GM13977 (cell line): Measurements from ENCODE around the gene F2RL1.
"Not testable (repeated sequence)": the region's sequence is repeated elsewhere in the genome, so short reads cannot be mapped to it uniquely, and the experiment has no call there.

Source experiments
- DNase-seq: peaks from one replicate; pipeline ENCODE4 v3.0.0; 2012; ENCODE audit warnings: low spot score
- CTCF ChIP-seq: IDR thresholded peaks from 2 replicates; pipeline ENCODE4 v1.5.1; 2012; ENCODE audit warnings: mild to moderate bottlenecking, control low read depth; ENCODE audit not compliant: insufficient read depth; ENCODE audit errors: extremely low read depth, missing control alignments
- in situ Hi-C: fragments of 300-500 bp; cut with MboI; formaldehyde crosslinking; loops from one replicate; pipeline ENCODE4 v1.12.0; 2022; ENCODE audit warnings: low sequenced_read_pairs, low pct_unique_long_range_greater_than_20kb, mixed read lengths, inconsistent platforms; ENCODE audit not compliant: unreplicated experiment

Gene F2RL1

DNA sequence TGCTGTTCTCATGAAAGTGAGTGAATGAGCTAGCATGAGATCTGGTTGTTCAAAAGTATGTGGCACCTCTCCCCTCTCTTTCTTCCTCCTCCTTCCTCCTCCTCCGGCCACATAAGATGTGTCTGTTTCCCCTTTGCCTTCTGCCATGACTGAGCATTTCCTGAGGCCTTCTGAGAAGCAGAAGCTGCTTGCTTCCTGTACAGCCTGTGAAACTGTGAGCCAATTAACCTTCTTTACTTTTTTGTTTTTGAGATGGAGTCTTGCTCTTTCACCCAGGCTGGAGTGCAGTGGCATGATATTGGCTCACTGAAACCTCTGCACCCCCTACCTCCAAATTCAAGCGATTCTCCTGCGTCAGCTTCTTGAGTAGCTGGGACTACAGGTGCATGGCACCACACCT is 37.1 kb downstream of the F2RL1 start:
- in situ Hi-C loops: no loop called here
- no peak for TF ChIP-seq CTCF
- DNase-seq: no peak

- DNase-seq, in situ Hi-C loops: not testable (repeated sequence)
These were observed 38.0 kb downstream of the F2RL1 start for GRCh38 chr5:76856800-76857199.

DNA sequence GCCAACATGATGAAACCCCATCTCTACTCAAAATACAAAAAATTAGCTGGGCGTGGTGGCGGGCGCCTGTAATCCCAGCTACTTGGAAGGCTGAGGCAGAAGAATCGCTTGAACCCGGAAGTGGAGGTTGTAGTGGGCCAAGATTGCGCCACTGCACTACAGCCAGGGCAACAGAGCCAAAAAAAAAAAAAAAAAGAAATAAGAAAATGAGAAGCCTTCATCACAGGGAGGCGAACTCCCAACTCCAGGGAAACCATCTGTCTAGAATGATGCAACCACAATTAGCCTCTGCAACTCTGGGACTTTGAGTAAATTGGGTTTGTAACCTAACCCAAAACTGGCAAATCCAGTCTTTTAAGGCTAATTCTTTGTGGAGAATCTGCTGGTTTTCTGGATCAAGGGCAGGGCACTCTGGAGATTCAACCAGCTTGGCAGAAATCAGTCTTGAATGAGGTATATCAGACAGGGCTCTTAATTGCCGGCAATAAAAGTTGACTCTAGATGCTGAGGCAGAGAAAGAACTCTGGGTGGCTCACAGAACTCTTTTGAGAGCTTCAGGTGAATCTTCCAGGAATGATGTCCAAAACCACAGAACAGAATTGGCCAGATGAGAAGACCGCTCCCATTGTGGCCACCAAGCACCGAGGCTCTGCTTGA is 40.9 kb downstream of the F2RL1 start:
- DNase-seq: no peak
- no peak for TF ChIP-seq CTCF
- in situ Hi-C loops: loop anchor here (10.0 kb wide), 1 partner anchor 225 kb away; the partner anchor contains the start of gene ZBED3

GRCh38 chr5:76861612-76862011 is 42.8 kb downstream of the F2RL1 start:
- no peak for TF ChIP-seq CTCF
- no peak for DNase-seq
- in situ Hi-C loops: loop anchor here (10.0 kb wide), 1 partner anchor 223 kb away; the partner anchor contains the start of gene ZBED3

GRCh38 chr5:76863001-76863400 is 44.2 kb downstream of the F2RL1 start:
- TF ChIP-seq CTCF: no peak
- in situ Hi-C loops: loop anchor here (10.0 kb wide), 1 partner anchor 222 kb away; the partner anchor contains the start of gene ZBED3
- DNase-seq: no peak

GRCh38 chr5:76866503-76866902 is 47.7 kb downstream of the F2RL1 start:
- in situ Hi-C loops: loop anchor here (10.0 kb wide), 1 partner anchor 218 kb away; the partner anchor contains the start of gene ZBED3
- TF ChIP-seq CTCF: no peak
- DNase-seq: no peak

- in situ Hi-C loops: loop anchor here (10.0 kb wide), 1 partner anchor 218 kb away; the partner anchor contains the start of gene ZBED3
- no peak for DNase-seq
- no peak for TF ChIP-seq CTCF
These were observed 48.2 kb downstream of the F2RL1 start for GRCh38 chr5:76867038-76867437.
